ENCODE results near the gene SYT2.

DNA sequence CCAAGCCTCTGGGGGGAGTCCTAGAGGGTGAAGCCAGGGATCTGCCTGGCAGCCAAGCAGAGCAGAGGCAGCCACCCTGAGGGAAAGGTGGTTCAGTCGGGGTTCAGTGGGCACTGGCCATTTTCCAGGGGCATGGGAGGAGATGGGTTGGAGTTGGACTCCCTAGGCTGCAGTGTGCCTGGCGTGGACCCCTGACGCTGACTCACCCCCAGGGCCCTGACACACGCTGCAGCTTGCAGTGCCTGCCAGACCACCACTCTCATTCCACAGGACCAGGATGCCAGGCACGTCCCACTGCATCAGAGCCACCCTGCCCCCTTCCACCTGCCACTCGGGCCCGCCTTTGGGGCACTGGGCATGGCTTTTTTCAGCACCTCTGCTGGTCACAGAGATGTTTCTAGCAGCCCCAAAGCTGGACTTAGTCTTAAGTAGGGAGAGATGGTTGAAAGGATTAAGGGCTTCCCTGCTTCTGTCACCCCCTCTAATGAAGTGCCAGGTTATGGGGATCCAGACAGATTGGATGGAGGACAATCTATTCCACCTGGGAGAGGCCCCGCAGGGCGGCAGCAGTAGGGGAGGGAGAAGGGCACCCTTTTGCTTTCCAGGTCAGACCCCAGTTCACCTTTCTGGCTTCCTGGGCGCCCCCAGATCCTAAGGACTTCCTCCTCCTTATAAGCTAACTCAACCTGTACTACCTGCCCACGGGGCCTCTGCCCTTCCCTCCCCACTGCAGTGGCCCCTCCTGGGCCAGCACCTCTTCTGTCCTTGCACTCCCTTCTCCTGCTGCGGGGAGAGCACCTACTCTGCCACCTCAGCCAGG, 1.6 kb downstream of the SYT2 start:
- TF ChIP-seq, protein P1, sequence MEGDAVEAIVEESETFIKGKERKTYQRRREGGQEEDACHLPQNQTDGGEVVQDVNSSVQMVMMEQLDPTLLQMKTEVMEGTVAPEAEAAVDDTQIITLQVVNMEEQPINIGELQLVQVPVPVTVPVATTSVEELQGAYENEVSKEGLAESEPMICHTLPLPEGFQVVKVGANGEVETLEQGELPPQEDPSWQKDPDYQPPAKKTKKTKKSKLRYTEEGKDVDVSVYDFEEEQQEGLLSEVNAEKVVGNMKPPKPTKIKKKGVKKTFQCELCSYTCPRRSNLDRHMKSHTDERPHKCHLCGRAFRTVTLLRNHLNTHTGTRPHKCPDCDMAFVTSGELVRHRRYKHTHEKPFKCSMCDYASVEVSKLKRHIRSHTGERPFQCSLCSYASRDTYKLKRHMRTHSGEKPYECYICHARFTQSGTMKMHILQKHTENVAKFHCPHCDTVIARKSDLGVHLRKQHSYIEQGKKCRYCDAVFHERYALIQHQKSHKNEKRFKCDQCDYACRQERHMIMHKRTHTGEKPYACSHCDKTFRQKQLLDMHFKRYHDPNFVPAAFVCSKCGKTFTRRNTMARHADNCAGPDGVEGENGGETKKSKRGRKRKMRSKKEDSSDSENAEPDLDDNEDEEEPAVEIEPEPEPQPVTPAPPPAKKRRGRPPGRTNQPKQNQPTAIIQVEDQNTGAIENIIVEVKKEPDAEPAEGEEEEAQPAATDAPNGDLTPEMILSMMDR (IDR thresholded peaks at IDR 0.05; ENCODE audit: insufficient read depth, low read length), result no peak
- no peak for TF ChIP-seq POLR2AphosphoS5 (IDR thresholded peaks at IDR 0.05; ENCODE audit: low read depth)
